Esophagus mucosa (tissue), 1 donor: ENCODE measurements around the gene MON1A. TPM values are rescaled to one million over a fixed set of nuclear protein-coding genes. Genes with fewer than 3 reads are reported as not detected.
"Not testable (repeated sequence)": the region's sequence is repeated elsewhere in the genome, so short reads cannot be mapped to it uniquely, and the experiment has no call there.

Experiments used
- ATAC-seq: fragments of 200-7000 bp; cut with Tn5 transposase; one replicate; pipeline ENCODE4 v1.9.1; 2020
- total RNA-seq: library from RNA; stranded (reverse); gene quantifications from one replicate; pipeline ENCODE4 v1.2.4, GENCODE V29; 2023
- donor health status: DM: yes; HTN: yes; CAD: no.

The MON1A gene
- total RNA-seq, 1 donor from 2014 or later = 8.5 TPM

DNA sequence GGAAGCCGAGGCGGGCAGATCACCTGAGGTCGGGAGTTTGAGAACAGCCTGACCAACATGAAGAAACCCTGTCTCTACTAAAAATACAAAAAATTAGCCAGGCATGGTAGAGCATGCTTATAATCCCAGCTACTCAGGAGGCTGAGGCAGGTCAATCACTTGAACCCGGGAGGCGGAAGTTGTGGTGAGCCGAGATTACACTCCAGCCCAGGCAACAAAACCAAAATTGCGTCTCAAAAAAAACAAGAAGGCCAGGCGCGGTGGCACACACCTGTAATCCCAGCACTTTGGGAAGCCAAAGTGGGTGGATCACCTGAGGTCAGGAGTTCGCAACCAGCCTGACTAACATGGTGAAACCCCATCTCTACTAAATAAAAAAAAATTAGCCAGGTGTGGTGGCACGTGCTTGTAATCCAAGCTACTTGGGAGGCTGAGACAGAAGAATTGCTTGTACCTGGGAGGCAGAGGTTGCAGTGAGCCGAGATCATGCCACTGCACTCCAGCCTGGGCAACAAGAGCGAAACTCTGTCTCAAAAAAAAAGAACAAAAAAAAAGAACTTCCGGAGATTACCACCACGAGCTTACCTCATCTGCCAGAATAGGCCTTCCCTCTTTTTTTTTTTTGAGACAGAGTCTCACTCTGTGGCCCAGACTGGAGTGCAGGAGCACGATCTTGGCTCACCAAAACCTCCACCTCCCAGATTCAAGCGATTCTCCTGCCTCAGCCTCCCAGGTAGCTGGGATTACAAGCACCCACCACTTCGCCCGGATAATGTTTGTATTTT is 11.6 kb downstream of the MON1A start:
- ATAC-seq = not testable (repeated sequence)

- ATAC-seq = no peak
Observed at GRCh38 chr3:49916686-49917085, 12.9 kb downstream of the MON1A start.

DNA sequence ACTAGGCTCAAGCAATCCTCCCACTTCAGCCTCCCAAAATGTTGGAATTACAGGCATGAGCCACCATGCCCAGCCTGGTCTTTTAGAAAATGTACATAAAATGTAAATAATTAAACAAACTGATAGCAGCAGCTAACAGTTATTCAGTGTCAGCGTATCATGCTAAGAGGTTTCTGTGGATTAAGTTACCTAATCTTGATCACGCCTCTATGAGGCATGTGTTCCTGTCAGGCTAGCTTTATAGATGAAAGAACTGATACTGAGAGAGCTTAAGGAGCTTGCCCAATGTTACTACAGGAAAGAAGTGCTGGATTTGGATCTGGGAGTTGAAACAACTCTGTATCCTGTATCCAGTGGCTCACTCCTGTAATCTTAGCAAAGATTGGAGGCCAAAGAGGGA is 14.7 kb downstream of the MON1A start:
- peak; percentile 77 for ATAC-seq

DNA sequence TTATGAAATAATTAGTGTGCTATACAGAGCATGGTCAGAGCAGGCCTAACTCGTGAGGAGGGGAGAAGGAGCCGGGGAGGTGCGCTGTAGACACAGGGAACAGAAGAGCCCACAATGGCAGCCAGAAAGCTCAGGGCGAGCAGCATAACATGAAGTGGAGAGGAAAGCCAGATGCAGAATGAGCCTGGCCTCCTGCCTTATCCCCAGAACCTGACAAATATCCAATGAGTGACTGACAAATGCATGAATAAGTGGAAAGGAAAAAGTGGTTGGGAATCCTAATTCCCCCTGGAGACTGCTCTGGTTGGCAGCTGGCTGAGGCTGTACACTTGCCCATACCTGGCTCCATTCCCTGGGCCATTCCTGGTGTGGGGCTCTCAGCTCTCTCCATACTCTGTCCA is 16.7 kb downstream of the MON1A start:
- ATAC-seq = no peak

GRCh38 chr3:49911611-49912010 is 18.0 kb downstream of the MON1A start:
- no peak for ATAC-seq

DNA sequence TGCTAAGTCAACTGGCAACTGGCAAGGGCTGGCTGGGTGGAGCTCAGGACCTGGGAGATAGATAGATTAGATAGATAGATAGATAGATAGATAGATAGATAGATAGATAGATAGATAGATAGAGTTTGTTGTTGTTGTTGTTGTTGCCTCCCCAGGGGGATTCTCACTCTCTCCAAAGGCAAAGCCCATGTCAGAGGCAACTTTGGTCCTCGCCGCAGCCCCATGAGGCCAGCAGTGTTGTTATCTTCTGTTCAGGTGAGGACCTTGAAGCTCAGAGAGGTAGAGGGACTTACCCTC is 18.5 kb downstream of the MON1A start:
- ATAC-seq = no peak

DNA sequence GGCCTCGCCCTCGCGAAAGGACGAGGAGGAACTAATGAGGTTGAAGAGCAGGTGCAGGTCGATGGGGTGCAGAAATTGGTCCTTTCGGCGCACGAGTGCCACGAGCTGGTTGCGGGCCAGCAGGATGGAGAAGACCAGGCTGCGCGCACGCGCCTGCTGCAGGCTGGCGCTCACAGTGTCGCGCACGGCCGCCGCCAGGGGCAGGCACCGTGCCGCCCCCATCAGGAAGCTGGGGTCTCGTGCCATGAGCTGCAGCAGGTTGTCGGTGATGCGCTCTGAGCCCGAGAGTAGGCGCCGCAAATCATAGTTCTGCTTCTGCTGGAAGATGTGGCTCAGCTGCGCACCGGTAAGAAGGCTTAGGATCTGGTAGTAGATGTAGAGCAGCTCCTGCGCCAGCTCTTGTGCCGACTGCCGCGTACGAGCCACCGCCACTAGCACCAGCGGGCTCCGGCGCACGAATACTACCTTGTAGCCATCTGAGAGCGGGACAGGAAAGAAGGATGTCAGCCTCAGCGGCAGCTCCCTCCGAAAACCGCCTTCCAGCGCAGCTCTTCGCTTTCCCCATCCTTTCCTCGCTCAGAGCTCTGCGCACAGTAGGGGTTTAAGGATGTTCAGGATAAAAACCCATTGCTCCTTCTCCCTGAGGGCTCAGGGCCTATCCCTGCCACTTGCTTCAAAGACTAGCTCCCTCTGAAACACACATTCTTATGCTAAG is 19.0 kb downstream of the MON1A start:
- no peak for ATAC-seq

DNA sequence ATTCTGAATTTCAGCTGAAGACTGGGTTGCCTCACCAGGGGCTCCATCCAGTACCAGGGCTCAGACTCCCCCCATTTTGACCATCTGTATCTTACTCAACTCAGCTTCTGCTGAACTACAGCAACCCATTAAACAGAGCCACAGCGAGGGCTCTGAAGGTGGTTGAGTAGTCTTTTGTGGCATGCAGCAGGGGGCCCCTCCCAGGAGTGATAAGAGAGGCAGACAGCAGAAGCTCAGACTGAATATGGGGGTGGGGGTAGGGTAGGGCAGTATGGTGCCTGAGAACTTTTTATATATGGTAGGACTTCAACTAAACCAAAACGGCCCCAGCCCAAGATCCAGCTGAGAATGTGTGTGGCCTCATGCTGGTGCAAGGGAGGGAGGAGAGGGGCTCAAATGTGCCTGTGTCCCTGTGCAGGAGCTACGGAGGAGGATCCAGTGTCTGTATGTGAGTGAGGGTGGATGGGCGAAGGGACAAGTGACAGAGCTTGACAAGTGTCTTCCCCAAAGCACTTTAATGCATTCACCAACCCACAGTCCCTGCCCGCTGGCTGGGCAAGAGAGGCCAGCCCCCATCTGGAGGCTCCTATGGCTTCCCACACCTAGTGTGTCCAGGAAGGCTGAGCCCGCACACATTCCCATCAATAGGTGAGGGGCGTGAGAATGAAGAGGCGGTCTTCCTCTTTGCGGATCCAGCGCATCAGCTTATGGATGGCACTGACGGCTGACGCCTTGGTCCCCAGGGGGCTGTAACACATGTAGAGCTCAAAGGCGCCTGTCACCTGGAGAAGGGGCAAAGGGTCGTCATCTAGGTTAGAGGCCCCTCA is 21.0 kb downstream of the MON1A start:
- no peak for ATAC-seq

DNA sequence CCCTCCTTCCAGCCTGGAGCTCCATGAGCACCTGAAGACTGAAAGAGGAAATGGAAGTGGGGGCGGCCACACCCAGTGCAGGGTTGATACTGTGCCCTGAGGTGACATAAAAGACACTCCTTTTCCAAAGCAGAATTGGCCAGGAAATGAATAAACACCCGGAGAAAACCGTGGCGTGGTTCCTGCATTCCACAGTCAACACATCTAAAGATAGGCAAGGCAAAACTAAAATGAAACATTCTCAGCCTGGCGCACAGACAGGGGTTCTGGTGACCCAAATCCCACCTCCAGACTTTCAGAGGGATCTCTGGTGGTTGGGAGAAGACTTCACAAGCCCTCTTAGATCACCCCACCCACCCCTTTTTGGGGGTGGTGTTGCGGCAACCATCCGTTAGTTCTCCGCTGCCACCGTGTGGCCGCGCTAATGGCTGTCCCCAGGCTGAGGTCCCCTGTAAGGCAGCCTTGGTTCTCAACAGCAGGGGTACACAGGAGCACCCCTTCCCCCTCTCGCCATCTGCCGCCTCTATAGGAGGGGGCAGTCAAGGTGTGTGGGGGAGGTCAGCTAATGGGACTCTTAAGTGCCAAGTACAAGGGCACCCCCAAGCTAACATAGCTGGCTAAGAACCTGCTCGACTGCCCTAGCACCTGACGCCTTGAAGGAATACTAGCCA is 23.4 kb downstream of the MON1A start:
- no peak for ATAC-seq

GRCh38 chr3:49904448-49904847 is 25.2 kb downstream of the MON1A start:
- not testable (repeated sequence) for ATAC-seq

DNA sequence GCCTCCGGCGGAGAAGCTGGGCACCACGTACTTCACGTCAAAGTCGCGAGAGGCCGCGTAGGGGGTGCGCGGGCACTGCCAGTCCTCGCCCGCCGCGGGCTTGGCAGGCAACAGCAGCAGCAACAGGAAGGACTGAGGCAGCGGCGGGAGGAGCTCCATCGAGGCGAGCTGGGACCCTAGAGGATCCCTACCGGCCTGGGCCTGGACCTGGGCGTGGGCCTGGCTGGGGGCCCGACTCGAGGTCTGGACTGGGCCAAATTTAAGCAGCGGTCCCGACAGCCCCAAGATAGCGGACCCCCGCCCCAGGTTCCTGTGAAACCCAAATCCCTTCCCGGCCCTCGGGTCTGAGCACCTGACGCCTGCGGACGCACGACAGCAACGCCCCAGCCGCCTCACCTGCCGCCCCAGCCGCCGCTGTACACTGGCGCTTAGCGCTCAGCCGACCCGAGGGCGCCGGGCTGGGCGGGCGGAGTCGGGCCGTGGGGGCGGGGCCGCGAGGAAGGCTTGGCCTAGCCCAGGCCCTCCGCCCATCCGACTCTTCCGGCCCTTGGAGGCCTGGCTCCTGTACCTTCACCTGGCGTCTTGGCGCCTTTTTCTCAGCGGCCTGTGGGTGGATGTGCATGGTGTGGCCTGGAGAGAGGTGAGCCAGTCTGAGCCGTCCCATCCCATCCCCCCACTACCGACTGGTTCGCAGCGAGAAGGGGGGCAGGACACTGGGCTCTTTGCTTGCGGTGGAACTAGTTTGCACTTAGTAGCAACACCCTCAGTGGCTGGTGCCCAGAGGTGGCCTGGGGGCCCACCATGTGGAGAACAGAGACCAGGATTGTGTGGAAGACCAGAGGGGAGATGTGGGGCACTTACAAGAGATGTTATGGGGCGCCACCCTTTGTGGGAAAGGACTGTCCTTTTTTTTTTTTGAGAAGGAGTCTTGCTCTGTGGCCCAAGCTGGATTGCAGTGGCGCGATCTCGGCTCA is 25.9 kb downstream of the MON1A start, which contains the start of gene MST1R:
Gene MST1R, minus strand, starts transcription at position 423 of the 974 bp plus-strand sequence. Its CDS starts 264 bp downstream, at position 159.
- ATAC-seq = peak; percentile 82

GRCh38 chr3:49902511-49903345 is 26.9 kb downstream of the MON1A start:
- peak; percentile 4 for ATAC-seq

GRCh38 chr3:49901366-49902339 is 28.0 kb downstream of the MON1A start:
- ATAC-seq = no peak

DNA sequence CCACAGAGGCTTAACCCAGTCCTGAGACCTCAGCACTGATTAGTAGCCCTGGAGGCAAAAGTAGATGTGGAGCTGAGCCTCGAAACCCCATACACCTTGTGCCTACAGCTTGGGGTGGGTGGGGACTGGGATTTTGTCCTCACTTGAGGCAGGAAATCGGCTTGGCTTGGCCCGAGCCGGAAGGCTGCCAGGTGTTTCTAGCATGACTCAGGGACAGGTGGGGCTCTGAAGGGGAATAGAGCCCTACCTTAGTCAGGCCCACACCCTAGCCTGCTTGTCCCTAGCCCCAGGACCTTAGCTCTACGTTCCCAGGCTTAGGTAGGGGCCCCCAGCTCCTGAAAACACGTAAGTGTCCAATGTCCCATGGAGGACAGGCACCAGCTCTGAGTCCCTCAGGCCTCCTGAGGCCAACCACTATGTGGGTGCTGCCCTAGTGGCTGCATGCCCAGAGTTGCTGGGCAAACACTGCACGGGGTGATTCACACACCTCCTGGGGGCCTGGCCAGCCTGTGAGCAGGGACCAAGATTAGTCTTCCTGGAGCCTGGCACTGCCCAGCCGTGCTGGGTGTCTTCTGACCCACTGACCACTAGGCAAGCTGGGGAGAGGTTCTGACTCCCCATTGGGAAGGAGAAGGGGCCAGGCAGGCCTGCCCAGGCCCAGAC is 29.0 kb downstream of the MON1A start:
- ATAC-seq = peak; percentile 79

DNA sequence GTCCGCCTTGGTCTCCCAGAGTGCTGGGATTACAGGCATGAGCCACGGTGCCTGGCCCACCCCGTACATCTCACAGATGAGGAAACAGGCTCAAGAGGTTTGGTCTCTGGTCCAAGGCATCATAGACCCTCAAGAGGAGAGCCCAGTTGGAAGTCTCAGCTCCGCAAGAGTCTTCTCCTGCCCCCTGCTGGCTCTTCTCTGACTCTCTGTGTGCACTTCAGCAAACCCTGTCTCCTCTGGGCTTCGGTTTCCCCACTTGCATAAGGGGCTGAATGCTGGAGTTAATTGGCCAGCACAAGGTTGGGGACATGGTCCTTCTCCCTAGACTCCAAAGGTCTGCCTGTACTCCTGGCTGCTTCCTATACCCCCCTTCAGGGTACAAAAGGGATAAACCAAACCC is 29.8 kb downstream of the MON1A start:
- no peak for ATAC-seq

- ATAC-seq = no peak
Observed at GRCh38 chr3:49898991-49899390, 30.6 kb downstream of the MON1A start.

- ATAC-seq = no peak
Observed at GRCh38 chr3:49896345-49896744, 33.3 kb downstream of the MON1A start.

DNA sequence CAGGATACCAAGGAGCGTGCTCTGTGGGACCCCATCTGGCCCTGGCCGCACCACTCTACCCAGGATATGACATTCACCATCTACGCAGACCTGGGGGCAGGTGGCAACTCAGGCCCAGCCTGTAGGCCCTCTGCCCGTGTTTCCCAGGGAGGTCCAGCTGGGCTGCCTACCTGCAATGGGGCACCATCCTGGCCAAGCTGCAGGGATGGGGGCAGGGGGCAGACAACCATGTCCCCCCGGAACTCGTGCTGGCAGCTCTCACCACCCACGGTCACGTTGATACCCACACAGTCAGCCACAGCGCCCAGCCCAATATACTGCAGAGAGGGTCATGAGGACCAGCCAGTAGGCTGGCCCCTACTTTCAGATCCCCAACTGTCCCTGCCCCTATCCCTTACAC is 33.8 kb downstream of the MON1A start:
- no peak for ATAC-seq

DNA sequence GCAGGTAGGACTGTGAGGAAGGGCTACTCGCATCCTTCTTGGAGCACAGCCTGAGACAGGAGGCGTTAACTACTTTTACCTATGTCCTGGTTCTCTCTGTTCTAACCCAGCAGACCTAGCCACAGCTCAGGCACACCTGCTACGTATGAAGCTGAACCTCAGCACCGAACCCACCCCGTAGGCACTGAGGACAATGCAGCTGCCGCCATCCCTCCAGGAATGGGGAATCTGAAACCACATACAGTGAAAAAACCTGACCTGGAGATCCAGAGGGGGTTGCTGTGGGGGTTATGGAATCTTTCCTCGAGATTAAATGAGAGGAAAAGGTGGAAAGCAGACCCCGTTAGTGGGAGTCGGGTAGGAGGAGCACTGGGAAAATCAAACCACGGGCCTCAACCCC is 40.3 kb downstream of the MON1A start:
- ATAC-seq = no peak
